ENCODE measurements around the gene ESRP2.

The ESRP2 gene

GRCh38 chr16:68235887-68236136 lies at the start of gene ESRP2:
ESRP2 (minus strand) TSS chr16:68236127; CDS start chr16:68236045, 82 bp downstream.
- DNase-seq (ENCODE audit: low read depth, low spot score) = no peak

DNA sequence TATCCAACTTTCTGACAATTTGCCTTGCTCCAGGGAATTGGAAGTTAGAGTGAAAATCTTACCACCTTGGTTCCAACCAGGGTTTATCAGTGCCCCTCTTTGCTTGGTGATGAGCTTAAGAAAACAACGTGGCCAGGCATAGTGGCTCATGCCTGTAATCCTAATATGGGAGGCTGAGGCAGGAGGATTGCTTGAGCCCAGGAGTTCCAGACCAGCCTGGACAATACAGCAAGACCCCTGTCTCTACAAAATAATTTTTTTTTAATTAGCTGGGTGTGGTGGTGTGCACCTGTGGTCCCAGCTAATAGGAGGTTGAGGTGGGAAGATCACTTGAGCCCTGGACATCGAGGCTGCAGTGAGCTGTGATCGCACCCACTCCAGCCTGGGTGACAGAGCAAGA lies 49.8 kb upstream of the ESRP2 start:
- no peak for DNase-seq (ENCODE audit: low read depth, low spot score)

- DNase-seq (ENCODE audit: low read depth, low spot score) = no peak
Measured at GRCh38 chr16:68284847-68285246, 48.9 kb upstream of the ESRP2 start.

DNA sequence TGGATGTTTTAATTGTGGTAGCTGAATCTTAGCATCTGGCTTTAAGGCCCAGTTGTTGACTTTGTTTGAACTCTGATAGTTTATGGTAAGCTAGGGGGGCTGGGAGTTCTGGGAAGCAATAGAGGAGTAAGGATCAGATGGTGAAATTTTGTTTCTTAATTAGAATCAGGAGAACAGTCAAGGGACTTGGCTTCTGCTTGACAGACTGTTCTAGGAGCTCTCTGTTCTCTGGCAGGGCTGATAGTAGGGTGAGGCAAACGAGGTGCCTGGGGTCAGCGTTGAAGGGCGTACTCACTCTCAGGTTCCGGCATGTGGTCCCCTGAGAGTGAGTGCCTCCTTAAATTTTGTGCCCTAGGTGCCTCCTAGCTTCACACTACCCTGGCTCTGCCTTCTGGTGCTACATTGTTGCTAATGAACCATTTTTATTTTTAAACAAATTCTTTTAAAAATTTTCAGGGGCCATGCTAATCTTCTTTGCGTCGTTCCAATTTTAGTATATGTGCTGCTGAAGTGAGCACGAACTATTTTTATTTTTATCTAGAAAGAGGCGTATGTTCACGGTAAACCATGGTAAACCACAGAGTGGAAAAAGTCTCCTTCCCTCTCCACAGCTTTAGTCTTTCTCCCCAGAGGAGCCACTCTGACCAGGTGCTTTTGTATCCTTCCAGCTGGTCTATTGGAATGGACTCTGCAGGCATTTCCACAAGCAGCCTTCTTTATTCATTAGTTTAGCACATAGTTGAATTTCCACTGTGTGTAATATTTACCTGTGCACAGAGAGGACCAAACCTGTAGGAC lies 48.1 kb upstream of the ESRP2 start:
- no peak for DNase-seq (ENCODE audit: low read depth, low spot score)

DNA sequence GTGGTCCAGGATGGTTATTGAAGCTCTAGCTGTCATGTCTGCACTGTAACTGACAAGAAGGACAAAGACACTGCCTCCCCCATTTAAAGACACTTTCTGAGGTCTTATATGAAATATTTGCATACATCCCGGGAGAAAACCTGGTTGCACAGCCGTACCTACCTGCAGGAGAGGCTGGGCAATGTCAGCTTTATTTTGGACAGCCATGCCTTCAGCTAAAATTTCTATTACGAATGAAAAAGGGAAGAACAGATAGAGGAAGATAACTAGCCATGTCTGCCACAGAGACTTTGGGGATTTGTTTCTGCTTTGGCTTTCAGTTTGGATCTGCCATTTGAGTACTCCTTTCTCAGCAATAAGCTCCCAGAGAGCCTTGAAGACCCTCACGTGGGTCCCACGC lies 47.4 kb upstream of the ESRP2 start:
- DNase-seq (ENCODE audit: low read depth, low spot score) = no peak

- no peak for DNase-seq (ENCODE audit: low read depth, low spot score)
Measured at GRCh38 chr16:68282064-68282452, 46.1 kb upstream of the ESRP2 start.

DNA sequence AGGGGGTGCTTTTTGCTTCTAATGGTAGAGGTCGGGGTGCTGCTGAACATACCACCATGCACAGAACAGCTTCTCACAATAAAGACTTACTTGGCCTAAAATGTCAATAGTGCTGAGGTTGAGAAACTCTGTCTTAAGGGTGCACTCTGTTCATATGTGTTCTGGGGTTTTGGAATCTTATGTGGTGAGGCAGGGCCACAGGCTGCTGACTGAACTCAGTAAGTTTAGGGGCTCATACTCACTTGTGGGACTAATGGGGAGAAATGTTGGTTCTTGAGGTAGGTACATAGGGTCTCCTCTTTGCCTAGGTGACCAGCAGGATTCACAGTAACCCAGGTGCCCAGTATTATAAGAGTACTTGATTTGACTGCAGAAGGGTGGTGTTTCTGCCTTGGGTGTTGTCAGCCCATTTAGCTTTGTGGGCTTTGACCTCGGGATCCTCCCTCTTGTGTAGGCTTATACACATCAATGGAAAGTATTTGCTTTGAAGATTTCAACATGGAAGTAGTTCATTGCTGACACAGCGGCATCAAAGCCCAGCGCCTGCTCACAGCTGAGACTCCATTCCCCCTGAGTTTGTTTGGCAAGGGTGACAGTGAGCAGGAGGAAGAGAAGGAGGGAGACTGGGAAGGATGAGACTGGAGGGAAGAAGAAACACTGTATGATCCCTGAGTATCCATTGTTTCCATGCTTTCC lies 45.6 kb upstream of the ESRP2 start:
- DNase-seq (ENCODE audit: low read depth, low spot score) = no peak

DNA sequence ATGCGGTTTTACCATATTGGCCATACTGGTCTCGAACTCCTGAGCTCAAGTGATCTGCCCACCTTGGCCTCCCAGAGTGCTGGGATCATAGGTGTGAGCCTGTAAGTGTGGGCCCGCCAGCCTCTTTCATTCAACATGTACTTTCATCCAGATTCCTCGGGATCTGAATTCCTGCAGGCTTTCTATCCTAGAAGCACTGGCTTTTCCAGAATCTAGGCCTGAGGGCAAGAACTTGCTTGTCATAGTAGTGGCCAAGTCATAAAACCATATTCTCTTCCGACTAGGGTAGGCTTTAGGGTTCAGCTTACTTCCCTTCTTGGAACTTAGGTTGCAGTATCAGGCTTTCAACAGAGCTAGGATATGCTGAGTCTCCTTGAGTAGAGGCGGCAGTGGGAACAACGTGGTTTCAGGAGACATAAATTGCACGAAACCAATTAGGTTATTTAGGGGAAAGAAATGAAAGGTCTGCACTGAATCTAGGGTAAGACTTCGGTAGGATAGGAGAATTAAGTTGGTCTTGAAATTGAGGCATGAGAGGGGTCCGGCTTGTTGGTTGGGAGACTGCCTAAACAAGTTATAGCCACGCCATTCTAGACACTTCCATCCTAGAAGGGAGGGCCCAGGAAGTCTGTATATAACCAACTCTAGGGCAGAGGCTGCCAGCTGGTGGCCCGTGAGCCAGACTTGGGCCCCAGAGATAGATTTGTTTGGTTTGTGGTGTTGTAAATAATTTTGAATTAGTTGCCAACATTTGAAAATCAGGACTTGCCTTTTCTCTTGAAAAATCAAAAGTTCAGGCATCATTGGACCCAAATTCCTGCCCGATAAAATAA lies 44.0 kb upstream of the ESRP2 start:
- no peak for DNase-seq (ENCODE audit: low read depth, low spot score)

GRCh38 chr16:68276223-68276622 lies 40.3 kb upstream of the ESRP2 start:
- DNase-seq (ENCODE audit: low read depth, low spot score) = no peak

DNA sequence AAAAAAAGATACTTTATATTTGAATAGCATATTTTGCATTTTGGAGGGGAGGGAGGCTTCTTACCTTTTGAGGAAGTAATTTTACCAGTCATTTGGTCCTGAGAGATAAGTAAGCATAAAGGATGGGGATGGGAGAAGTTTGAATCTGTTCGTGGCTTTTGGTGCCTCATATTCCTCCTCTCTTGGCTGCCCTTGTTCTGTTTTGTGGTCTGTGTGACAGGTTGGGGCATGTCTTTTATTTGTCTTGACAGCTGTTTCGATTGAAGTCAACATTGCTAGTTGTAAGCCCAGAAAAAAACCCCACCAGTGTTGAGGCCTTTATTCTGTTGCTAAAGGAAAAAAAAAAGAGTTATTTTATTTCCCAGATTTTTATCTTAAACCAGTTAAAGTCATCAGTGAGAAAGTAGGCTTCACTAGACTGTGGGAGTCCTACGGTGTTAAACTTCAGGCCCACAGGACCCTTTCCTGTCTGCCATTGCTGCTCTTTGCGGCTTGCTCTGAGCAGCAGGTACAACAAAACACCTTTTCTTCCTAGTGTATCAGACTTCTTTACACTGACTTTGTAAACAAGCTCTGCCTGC lies 39.8 kb upstream of the ESRP2 start:
- no peak for DNase-seq (ENCODE audit: low read depth, low spot score)

DNA sequence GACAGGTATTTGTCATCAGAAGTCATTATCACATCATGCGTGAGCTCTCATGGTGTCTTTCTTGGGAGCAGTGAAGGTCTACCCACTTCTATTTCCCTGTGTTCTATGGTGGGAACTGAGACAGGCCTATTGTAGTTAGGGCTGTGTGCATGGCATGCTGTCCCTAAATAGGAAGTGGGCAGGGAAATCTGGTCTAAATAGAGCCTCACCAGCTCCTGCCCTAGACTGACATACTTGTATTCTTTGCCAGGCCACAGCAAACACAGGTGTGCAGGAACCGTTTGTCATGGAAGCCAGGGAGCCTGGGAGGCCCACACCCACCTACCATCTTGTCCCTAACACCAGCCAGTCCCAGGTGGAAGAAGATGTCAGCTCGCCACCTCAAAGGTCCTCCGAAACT lies 38.5 kb upstream of the ESRP2 start:
- DNase-seq (ENCODE audit: low read depth, low spot score) = no peak

DNA sequence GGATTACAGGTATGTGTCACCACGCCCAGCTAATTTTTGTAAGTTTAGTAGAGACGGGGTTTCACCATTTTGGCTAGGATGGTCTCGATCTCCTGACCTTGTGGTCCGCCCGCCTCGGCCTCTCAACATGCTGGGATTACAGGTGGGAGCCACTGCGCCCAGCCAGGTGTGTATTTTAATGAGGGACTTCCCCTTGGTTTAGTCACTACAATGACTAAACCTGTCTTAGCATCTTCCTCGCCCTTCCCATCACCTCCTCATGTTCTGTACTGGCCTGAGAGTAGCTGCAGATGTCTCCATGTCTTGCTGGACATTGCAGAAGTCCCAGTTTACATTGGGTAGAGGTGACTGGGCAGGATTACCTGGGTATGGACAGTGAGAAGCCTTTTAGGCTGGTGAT lies 38.0 kb upstream of the ESRP2 start:
- DNase-seq (ENCODE audit: low read depth, low spot score) = no peak

- DNase-seq (ENCODE audit: low read depth, low spot score) = no peak
Measured at GRCh38 chr16:68273459-68273858, 37.5 kb upstream of the ESRP2 start.

- no peak for DNase-seq (ENCODE audit: low read depth, low spot score)
Measured at GRCh38 chr16:68272507-68273209, 36.7 kb upstream of the ESRP2 start.

DNA sequence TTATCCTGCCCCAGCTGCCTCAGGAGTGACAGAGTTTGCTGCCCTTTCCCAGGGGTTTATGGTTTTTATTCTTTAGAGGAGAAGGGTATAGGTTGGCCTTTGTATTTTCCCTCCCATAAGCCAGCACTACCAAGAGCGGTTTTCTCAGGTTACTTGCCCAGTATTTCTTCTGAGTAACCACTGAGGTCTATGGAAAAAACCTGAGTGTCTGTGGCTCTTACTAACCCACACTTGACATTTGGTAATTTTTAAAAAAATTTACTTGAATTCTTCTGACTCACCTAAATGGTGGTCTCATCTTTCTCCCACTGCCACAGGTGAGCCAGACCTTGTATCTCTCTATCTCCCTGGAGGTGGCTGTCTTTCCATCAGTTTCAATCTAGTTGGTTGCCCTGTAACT lies 34.4 kb upstream of the ESRP2 start:
- no peak for DNase-seq (ENCODE audit: low read depth, low spot score)

DNA sequence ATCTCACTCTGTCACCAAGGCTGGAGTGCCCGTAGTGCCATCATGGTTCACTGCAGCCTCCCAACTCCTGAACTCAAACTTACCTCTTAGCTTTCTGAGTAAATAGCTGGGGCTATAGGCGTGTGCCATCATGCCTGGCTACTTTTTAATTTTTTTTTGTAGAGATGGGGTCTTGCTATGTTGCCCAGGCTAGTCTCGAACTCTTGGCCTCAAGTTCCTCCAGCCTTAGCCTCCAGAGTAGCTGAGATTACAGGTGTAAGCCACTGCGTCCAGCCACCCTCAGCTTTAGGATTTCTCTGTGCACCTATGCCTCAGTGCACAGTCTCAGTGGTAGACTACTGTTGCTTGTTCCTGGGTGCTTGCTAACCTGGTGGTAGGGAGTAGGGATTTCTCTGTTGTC lies 33.9 kb upstream of the ESRP2 start:
- DNase-seq (ENCODE audit: low read depth, low spot score) = no peak

DNA sequence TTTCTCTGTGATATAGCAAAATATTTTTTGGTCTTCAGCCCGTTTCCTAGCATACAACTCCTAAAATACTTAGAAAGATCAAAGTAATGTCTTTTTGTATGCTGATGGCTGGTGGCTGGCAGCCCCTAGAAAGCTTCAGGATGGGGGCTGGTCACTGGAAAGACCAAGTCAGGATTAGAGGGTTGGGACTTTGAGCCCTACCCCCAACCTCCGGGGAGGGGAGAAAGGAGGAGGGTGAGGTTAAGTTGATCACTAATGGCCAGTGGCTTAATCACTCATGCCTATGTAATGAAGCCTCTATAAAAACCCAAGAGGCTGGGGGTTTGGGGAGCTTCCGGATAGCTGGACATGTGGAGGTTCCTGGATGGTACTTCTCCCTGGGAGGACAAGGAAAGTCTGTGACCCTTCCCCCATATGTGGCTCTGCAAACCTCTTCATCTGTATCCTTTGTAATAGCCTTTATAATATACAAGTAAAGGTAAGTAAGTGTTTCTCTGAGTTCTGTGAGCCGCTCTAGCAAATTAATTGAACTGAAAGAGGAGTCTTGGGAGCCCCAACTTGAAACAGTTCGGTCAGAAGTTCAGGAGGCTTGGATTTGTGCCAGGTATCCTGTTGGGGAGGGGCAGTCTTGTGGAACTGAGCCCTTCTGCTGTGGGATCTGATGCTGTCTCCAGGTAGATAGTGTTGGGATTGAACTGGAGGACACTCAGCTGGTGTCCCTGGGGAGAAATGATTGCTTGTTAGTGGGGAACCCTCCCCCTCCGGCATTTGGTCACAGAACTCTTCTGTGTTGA lies 31.9 kb upstream of the ESRP2 start:
- DNase-seq (ENCODE audit: low read depth, low spot score) = no peak

- no peak for DNase-seq (ENCODE audit: low read depth, low spot score)
Measured at GRCh38 chr16:68265078-68265920, 29.4 kb upstream of the ESRP2 start.

- no peak for DNase-seq (ENCODE audit: low read depth, low spot score)
Measured at GRCh38 chr16:68264128-68265077, 28.5 kb upstream of the ESRP2 start, which contains the start of gene SLC7A6. SLC7A6 (plus strand) TSS chr16:68264526; CDS start chr16:68274727, 10,201 bp downstream.
